HG02885 (cell line): ENCODE measurements around the gene CDK9.
"Not testable (repeated sequence)": the region's sequence is repeated elsewhere in the genome, so short reads cannot be mapped to it uniquely, and the experiment has no call there.

Source experiments
- ATAC-seq: cut with Tn5 transposase; IDR thresholded peaks from one replicate; pipeline ENCODE4 v1.9.1; 2021; ENCODE audit warnings: mild to moderate bottlenecking; ENCODE audit not compliant: unreplicated experiment, poor library complexity

CDK9 gene

DNA sequence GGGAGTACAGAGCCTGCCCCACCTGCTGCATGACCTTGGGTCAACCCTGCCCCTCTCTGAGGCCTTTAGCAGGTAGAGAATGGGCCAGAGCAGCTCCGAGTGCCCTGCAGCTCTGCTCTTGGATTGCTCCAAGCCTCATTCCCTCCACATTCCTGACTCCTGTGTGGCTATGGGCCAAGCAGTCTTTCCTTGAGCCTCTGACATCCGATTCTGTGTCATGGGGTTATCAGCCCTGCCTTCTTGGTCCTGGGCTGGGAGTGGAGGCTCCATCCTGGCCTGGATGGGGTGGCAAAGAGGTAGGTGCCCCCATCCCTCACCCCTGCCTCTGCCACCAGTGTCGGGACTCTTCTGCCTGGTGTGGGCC lies 30.5 kb downstream of the CDK9 start:
- ATAC-seq: no peak

DNA sequence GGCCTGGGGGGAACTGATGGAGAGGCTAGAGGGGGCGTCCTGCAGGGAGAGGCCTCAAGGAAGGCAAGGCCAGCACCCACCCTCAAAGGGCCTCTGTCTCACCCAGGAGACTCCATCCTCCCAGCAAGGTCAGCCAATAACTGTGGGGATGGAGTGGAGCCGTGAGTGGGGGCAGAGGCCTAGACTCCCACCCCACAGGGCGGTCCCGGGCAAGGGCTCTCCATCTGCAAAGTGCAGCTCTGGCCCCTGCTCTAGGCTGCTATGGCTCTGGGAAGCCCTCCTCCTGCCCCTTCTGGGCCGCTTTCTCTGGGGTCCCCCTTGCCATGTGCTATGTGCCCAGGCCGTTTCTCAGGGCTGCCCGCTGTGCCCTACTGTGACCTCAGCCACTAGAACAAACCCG lies 30.9 kb downstream of the CDK9 start:
- no peak for ATAC-seq

GRCh38 chr9:127817881-127818434 lies 32.1 kb downstream of the CDK9 start:
- no peak for ATAC-seq

GRCh38 chr9:127818574-127818973 lies 32.7 kb downstream of the CDK9 start:
- ATAC-seq: no peak

GRCh38 chr9:127822108-127822507 lies 36.3 kb downstream of the CDK9 start:
- ATAC-seq: no peak

DNA sequence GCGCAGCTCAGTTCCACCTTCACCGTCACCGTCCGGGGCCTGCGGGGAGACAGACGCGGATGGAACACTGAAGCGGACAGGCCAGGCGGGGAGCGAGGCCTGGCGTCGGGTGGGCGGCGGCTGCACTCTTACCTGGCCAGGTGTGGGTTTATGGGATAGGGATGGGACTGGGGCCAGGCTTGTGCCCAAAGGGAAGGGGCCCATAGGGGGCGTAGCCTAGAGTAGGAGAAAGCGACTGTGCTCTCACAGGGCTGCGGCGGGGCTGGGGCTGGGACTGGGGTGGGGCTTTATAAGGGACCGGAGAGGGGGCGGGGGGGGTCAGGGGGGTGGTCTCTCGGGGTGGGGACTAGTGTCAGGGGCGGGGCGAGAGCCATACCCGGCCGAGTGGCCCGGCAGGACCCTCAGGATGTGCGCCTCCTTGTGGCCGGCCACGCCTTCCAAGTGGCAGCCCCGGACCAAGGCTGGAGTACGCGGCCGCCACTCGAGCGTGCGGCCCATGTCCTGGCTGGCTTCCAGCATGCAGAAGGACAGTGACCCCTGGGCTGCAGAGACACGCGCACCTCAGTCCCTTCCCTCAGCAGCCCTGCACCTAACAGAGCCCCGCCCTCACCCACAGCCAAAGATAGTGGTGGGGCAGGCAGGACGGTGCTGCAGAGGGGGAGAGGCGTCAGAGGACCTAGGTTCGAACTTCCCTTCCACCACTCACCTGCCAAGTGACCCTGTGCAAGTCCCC lies 39.7 kb downstream of the CDK9 start:
- no peak for ATAC-seq

DNA sequence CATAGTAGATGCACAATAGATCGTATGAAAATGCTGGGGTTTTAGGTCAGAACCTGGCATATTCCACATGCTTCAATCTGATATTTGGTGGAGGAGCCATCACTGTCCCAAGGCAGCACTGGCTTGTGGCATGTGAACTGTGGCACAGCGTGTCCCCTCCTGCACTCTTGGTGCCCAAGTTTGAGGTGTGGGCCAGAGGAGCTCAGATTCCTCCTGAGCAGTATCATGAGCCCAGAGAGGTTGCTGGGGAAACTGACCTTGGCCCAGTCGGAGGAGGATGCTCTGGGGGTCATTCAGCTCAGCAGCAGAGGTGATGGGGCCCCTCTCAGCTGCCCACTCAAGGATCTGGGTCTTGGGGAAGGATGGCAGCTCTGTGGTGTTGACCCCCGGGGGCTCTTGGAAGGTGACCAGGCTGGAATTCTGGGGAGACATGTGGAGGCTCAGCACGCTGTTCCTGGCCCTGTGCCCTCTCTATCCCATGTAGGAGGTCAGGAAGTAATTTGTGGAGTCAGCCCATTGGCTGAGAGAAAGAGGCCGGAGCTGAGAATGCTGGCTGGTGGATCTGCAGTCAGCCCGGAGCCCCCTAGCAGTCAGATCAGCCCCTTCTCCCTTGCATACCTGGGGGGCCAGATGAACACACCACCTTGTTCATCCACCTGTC lies 40.5 kb downstream of the CDK9 start:
- no peak for ATAC-seq

DNA sequence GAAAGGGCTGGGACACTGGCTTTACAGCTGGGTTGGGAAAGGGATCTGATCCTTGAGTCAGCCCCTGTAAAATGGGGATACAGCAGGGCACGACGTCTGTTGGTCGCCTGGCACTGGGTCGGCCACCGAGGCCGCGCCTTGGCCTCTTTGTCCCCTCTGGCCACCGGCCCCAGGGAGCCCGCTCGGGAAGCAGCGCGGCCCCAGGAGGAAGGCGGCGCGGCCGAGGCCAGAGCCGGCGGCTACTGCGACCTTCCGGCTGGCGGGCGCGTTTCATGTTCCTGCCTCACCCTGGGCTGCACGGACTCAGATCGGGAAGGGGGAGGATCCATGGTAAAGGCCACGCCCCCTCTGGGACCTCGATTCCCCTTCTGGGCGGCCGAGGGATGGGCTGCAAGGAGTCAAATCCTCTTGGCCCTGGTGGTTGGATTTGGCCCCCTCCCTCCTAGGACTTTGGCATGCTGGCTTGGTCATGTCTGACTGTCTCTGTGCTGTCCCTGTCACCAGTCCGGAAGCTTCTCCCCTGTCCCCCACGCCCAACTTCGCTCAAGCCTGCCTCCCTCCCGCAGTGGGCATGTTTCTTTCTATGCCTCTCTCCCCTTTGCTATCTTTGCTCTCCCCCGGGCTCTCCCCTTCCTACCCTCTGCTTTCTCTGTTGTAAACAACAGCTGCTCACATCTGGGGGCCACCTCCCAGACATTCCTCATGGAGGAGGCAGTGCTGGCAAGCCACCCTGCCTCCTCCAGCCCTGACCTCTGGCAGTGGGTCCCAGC lies 42.6 kb downstream of the CDK9 start:
- ATAC-seq: no peak

DNA sequence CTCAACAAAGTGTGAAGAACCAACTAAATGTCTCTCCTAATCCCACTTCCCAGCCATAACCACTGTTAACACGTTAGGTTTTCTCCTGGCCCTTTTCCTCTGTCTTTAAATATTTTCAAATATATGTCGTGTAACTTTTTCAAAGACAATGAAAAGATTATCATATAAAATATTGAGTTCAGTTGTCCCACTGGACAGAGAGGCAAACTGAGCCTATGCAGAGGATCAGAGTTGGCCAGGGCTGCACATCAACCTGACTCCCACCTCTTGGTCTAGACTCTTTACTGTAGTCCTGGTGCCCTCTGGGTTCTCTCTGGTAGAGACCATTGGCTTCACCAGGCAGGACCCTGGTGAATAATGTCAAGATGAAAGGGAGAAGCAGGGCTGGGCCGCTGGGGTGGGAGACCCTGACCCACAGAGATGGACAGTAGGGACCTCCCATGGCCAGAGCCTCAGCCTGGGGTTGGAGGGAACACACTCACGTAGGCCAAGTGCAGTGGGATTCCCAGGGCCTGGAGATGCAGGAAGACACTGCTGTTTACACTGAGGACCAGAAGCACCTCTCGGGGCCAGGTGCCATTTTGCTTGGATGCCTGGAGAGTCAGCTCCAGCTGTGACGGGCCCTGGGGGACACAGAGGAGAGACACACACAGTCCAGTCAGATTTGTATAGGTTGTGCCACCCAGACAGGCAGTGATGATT lies 43.5 kb downstream of the CDK9 start:
- no peak for ATAC-seq

- ATAC-seq: no peak
Observed at GRCh38 chr9:127832248-127832647, 46.4 kb downstream of the CDK9 start.

DNA sequence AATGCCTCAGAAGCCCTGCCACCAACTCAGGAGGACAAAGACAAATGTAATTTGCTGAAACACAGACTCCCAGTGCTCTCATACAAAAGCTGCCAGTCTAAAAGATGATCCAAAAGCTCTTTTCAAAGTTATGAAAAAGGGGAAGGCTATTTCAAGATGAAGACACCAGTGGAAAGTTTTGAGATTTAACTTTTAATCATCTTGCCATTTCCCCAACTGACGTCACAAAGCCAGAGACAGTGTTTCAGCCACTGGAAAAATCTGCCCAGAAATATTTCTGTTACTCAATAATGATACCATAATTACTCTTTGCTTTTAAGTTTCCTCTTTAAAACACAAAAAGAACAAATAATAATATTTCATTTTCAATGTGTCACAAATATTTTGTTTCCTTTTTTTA lies 47.7 kb downstream of the CDK9 start:
- ATAC-seq: no peak

DNA sequence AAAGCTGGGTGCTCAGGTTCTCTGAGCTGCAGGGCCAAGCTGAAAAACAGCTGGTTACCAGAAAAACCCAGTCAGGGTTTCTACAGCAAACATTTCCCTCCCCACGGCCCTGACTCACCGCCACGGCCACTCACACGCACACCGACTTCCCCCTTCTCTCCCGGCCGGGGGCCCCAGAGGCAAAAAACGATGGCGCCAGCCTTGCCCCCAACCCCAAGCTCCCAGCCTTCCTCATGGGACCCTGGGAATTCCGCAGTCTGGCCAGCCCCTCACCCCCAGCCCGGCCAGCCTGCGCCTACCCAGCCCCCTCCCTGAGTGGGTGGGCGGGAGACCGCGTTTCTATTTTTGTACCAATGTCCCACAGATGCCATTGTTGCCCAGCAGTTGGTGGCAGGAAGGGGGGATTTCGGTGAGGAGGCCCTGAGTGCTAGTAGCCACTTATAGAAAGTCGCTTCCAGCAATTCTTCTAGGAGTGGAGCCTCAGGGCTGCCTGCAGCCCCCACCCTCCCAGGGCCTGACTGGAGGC lies 50.2 kb downstream of the CDK9 start:
- ATAC-seq: no peak

DNA sequence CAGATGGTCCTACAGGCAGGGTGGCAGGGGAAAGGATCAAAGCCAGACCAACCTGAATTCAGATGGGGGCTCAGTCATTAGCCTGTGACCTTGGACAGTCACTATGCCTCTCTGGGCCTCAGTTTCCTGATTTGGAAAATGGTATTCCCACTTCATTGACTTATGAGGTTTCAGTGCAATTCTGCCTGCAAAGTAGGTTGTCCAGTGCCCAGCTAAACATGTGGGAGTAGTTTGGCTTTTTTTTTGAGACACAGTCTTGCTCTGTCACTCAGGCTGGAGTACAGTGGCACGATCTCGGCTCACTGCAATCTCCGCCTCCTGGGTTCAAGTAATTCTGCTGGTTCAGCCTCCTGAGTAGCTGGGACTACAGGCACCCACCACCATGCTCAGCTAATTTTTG lies 50.7 kb downstream of the CDK9 start:
- ATAC-seq: not testable (repeated sequence)

- no peak for ATAC-seq
Observed at GRCh38 chr9:127837346-127837745, 51.5 kb downstream of the CDK9 start.

- ATAC-seq: no peak
Observed at GRCh38 chr9:127838375-127839078, 52.7 kb downstream of the CDK9 start.
